Upper lobe of right lung (tissue), 1 donor: Measurements from ENCODE around the gene TMEM253. TPM values are rescaled to one million over a fixed set of nuclear protein-coding genes. Genes with fewer than 3 reads are reported as not detected.

Source experiments
- ATAC-seq: fragments of 200-7000 bp; cut with Tn5 transposase; one replicate; pipeline ENCODE4 v1.9.1; 2020; ENCODE audit warnings: mild to moderate bottlenecking, moderate library complexity
- DNase-seq: peaks from one replicate; pipeline ENCODE4 v3.0.0-alpha.2; 2020
- H3K27ac ChIP-seq: fragments of 200-600 bp; one replicate; pipeline ENCODE4 v1.8.0; 2022
- H3K27me3 ChIP-seq: fragments of 200-600 bp; one replicate; pipeline ENCODE4 v1.8.0; 2022; ENCODE audit warnings: mild to moderate bottlenecking
- H3K36me3 ChIP-seq: fragments of 200-600 bp; one replicate; pipeline ENCODE4 v1.8.0; 2022
- H3K4me1 ChIP-seq: fragments of 200-600 bp; one replicate; pipeline ENCODE4 v1.8.0; 2022
- H3K4me3 ChIP-seq: fragments of 200-600 bp; one replicate; pipeline ENCODE4 v1.8.0; 2022; ENCODE audit warnings: mild to moderate bottlenecking
- H3K9me3 ChIP-seq: fragments of 200-600 bp; one replicate; pipeline ENCODE4 v1.8.0; 2022
- CTCF ChIP-seq: fragments of 200-600 bp; IDR thresholded peaks from one replicate; pipeline ENCODE4 v1.8.0; 2022; ENCODE audit warnings: antibody characterized with exemption
- intact Hi-C: fragments of 100-400 bp; cut with DNase I; formaldehyde crosslinking; loops from one replicate; pipeline ENCODE4 v1.11.0; 2022
- long read RNA-seq: library from polyadenylated mRNA; unstranded; transcript quantifications from one replicate; pipeline ENCODE4 v2.0.0, GENCODE V29; 2021
- total RNA-seq: library from RNA; stranded (reverse); fragmentation: NEBNext Ultra II Directional; extraction: Animal tissue kit (Norgen Biotek cat#: 25700); gene quantifications from one replicate; pipeline ENCODE4 v1.2.1, GENCODE V29; 2021
- donor health status: DM: no; HTN: yes; CAD: no; lungs with severe emphysema.

The TMEM253 gene
- 0.67 TPM for total RNA-seq
- long read RNA-seq = 0 reads

- no peak for TF ChIP-seq CTCF
Observed at GRCh38 chr14:21100931-21101330, at the start of gene TMEM253. TMEM253 (plus strand) TSS chr14:21101066; CDS start chr14:21101344, 278 bp downstream.

DNA sequence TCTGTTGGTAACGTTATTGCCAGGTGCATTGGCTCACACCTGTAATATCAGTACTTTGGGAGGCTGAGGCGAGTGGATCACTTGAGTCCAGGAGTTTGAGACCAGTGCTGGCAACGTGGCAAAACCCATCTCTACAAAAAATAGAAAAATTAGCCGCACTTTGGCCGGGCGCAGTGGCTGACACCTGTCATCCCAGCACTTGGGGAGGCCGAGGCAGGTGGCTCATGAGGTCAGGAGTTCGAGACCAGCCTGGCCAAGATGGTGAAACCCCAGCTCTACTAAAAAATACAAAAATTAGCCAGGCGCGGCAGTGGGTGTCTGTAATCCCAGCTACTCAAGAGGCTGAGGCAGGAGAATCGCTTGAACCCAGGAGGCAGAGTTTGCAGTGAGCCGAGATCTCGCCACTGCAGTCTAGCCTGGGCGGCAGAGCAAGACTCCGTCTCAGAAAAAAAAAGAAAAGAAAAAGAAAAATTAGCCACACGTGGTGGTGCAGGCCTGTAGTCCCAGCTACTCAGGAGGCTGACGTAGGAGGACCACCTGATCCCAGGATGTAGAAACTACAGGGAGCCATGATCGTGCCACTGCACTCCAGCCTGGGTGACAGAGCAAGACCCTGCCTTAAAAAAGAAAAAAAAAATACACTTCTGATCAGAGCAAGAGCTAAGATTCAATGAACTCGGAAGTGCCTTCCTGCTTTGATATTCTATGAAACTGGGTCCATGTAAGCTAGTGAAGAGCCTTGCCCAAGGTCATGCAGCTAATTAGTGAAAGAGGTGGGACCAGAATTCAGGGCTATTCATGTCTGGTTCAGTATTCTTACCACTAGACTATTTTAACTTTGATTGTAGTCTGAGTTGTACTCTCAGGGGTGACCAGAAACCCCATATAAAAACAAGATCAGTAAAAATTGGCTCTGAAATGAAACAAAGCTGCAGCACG, 47.4 kb upstream of the TMEM253 start:
- Histone ChIP-seq H3K27ac (no peak overlapping the region), H3K27me3 (no peaks in the 10 kb centered on the region), H3K4me3 (no peak overlapping the region), H3K36me3 (no peaks in the 10 kb centered on the region), H3K9me3 (no peaks in the 10 kb centered on the region), H3K4me1 (no peaks in the 10 kb centered on the region)
- no peak for ATAC-seq
- DNase-seq = no peak
- no peak for TF ChIP-seq CTCF
- intact Hi-C loops = no loop called here

More at GRCh38 chr14:21100931-21101330, at the start of gene TMEM253:
- Histone ChIP-seq H3K4me3 (no peak within 1 kb of the TSS), H3K27ac (no peak within 1 kb of the TSS), H3K36me3 (no peaks in the 10 kb centered on the region), H3K4me1 (peaks cover 42% of the 10 kb centered on the region), H3K9me3 (no peaks in the 10 kb centered on the region), H3K27me3 (no peaks in the 10 kb centered on the region)
- ATAC-seq (no peak), DNase-seq (no peak)
- intact Hi-C loops = loop anchor here (10.0 kb wide), 1 partner anchor 776 kb away; no protein-coding TSS in a partner anchor

GRCh38 chr14:21054123-21054767, 46.6 kb upstream of the TMEM253 start:
- TF ChIP-seq CTCF = no peak
- Histone ChIP-seq H3K4me3 (no peak overlapping the region), H3K27ac (no peak overlapping the region), H3K9me3 (no peaks in the 10 kb centered on the region), H3K27me3 (no peaks in the 10 kb centered on the region), H3K36me3 (no peaks in the 10 kb centered on the region), H3K4me1 (no peaks in the 10 kb centered on the region)
- intact Hi-C loops = no loop called here
- peak; percentile 41 for ATAC-seq
- no peak for DNase-seq

DNA sequence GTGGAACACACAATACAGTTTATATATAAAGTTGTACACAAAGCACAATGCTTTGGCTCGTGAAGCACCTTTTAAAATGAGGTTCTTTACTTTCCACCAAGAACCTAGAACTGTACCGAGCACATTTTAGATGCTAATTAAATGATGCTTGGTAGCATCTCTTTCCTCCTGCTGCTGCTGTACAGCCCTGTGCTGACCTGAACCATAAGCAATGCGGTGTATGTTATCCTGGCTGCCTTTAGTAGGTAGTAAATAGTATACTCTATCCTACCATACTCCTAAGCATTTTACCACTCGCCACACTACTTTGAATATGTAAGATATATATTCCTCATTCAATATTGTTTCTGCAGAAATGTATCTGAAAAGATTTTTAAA, 46.1 kb upstream of the TMEM253 start:
- no peak for DNase-seq
- H3K36me3 ChIP-seq = no peaks in the 10 kb centered on the region
- H3K27ac ChIP-seq = no peak overlapping the region
- intact Hi-C loops = no loop called here
- no peaks in the 10 kb centered on the region for H3K27me3 ChIP-seq
- no peak for TF ChIP-seq CTCF
- no peak for ATAC-seq
- H3K4me1 ChIP-seq = no peaks in the 10 kb centered on the region
- no peaks in the 10 kb centered on the region for H3K9me3 ChIP-seq
- H3K4me3 ChIP-seq = no peak overlapping the region

DNA sequence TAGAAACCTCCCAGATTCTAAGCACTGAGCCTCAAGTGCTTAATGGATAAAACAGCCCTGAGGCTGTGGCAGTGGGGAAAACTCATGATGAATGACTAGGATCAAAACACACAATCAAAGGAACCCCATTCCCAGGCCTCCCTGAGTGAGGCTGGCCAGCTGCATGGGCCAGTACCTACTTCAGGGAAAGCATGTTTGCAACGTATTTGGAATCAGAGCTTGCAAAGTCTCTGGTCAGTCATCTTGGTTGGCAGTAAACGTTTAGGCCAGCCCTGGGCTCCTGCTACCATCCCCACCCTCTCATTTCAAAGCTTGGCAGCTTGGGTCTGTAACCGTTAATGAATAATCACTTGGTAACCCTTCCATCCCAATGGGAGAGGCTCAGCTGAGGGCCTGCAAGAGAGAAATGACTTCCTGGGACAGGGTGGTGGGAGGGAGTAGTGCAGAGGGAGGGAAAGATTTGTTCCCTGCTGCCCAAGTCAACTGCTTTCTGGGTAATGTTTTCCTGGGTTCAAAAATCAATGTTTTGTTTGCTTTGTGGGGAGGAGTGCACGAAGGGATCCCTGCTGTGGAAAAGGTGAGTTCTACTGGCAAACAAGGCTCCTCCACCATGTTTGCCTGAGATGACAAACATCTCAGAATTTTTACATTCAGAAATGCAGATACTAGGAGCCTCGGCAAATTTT, 45.3 kb upstream of the TMEM253 start:
- Histone ChIP-seq H3K4me1 (no peaks in the 10 kb centered on the region), H3K4me3 (no peak overlapping the region), H3K9me3 (no peaks in the 10 kb centered on the region), H3K27me3 (no peaks in the 10 kb centered on the region), H3K27ac (no peak overlapping the region), H3K36me3 (no peaks in the 10 kb centered on the region)
- DNase-seq (no peak), ATAC-seq (no peak)
- intact Hi-C loops = no loop called here
- no peak for TF ChIP-seq CTCF
